ENCODE data around the gene CAND1.

Gene CAND1

DNA sequence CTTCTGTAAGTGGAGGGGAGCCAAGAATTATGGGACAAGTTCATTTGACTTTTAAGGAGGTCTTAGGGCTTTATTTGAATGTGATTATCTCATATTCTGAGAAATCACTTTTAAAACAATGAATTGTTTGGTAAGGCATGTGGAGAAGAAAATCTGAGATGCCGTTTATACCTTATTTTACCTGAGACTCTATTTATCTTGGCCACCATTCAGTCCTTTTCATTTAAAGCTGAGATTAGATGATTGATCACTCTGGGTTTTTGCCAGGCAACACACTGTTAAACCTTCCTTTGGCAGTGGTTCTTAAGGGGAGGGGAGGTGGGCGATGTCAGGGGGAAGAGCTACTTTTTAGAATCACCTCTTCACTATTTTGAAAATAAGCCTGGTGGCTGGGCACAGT, 11.4 kb downstream of the CAND1 start:
- no peak for DNase-seq (ENCODE audit: low read depth, low spot score)

DNA sequence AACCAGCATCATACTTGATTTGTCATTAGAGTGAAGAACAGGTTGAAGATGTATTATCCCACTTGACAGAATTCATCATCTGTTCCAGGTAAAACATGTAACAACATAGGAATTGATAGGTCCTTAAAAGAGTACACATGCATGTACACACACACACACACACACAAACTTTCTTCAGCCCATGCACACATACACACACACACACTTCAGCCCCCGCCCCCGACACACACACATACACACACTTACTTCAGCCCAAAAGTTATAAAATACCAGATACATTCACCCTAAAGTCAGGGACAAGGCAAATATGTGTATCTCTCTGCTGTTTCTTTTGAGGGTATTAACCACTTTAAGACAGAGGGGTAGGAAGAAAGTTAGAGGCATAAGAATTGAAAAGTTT, 15.4 kb downstream of the CAND1 start:
- no peak for DNase-seq (ENCODE audit: low read depth, low spot score)

DNA sequence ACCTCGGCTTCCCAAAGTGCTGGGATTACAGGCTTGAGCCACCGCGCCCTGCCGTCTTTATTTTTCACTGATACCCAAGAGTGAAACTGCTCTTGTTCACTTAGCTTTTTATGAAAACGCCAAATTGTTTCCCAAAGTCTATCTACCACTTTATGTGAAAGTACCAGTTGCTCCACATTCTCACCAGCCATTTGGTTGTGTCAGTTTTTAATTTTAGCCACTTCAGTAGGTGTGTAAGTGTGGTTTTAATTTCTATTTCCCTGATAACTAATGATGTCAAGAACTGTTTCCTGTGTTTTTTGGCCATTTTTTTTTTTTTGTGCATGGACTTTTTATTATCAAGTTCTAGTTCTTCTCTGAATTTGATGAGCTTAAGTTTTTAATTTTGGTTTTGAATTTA, 17.1 kb downstream of the CAND1 start:
- no peak for DNase-seq (ENCODE audit: low read depth, low spot score)

DNA sequence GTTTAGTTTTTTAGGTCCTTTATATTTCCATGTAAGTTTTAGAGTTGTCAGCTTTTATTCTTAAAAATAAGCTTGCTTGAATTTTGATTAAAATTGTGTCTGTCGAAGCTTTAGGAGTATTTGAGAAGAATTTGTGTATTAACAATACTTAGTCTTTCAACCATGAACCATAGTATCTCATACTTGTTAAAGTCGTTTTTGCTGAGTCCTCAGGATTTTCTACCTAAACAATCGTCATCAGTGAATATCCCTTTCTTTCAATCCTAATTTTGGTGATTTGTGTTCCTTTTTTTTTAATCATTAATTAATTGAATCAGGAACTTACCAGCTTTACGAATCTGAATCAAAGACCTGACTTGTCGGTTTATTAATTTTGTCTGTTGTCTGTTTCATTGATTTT, 18.2 kb downstream of the CAND1 start:
- DNase-seq (ENCODE audit: low read depth, low spot score): no peak

- no peak for DNase-seq (ENCODE audit: low read depth, low spot score)
Measured at GRCh38 chr12:67288561-67288960, 19.4 kb downstream of the CAND1 start.

GRCh38 chr12:67290378-67290777, 21.2 kb downstream of the CAND1 start:
- DNase-seq (ENCODE audit: low read depth, low spot score): no peak

DNA sequence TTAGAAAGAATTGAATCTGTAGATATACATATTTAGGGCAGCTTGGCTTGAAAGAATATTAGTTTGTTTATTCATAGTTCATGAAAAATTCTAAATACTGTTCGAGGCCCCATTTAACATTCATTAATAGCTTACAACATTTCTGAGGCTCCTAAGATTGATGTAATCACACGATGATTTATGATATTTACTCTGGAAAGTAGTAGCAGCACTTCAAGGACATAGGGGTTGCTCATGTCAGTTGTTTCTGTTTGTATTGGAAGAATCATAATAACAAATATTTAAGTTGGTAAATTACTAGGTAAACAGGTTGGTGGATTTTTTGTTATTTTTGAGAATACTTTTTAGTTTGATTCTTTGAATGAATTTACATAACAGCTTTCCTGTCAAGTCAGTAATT, 30.4 kb downstream of the CAND1 start:
- DNase-seq (ENCODE audit: low read depth, low spot score): no peak

DNA sequence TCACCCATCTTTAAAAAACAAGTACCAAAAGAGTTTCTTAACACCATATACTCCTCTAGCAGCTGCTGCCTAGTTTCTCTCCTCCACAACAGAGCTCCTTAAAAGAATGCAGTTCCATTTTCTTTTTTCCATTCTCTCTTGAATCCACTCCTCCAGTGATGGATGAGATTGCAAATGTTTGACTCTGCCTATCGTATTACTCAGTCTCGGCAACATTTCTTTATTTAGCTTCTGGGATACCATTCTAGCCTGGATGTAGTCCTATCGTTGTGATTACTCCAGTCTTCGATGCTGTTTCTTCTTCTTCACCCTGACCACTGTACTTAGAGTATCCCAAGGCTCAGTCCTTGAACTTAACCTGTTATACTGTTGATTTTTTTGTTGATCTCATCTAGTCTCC, 30.8 kb downstream of the CAND1 start:
- DNase-seq (ENCODE audit: low read depth, low spot score): no peak

DNA sequence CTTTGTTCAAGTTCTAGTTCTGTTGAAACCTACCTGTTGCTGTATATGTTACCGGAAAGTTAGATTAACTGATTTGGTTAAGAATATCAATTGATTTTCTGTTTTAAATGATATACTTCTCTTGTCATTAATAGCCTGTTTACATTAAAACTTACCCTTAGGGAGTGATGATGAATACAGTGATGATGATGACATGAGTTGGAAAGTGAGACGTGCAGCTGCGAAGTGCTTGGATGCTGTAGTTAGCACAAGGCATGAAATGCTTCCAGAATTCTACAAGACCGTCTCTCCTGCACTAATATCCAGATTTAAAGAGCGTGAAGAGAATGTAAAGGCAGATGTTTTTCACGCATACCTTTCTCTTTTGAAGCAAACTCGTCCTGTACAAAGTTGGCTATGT, 33.0 kb downstream of the CAND1 start:
- no peak for DNase-seq (ENCODE audit: low read depth, low spot score)

GRCh38 chr12:67305544-67305943, 36.4 kb downstream of the CAND1 start:
- no peak for DNase-seq (ENCODE audit: low read depth, low spot score)

DNA sequence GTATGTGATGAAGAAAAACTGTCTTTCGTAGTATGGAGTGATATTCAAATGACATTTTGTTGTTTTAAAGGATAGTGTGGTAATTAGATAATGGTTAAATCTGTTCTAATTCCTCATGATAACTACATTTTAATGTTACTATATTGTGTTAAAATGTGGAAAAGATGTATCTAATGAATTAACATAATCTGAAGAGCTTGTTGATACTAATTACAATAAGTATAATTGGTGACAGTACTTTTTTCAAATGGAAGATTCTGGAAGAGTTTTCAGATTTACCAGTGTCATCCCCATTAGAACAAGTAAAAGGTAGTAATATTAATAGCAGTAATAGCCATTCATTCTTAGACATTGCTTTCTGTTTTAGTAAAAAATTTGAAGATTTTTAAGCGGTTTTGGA, 37.6 kb downstream of the CAND1 start:
- no peak for DNase-seq (ENCODE audit: low read depth, low spot score)

DNA sequence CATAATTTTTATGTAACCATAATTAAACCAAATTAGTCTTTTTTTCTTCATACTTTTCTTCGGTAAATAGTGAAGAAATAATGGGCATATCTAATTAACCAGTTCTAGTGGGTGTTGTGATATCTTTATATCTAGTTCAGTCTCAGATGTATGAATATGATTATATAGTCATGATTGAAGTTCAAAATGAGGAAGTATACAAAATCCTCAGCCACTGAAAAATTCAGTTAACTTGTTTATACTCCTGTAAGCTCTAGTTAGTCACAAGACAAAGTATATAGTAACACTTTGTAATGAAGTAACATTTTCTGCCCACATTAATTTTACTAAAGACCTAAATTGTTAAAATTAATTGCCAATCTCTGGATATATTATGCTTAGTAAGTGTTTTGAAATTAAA, 46.5 kb downstream of the CAND1 start:
- DNase-seq (ENCODE audit: low read depth, low spot score): no peak

GRCh38 chr12:67318786-67319185, 49.6 kb downstream of the CAND1 start:
- no peak for DNase-seq (ENCODE audit: low read depth, low spot score)

- no peak for DNase-seq (ENCODE audit: low read depth, low spot score)
Measured at GRCh38 chr12:67319936-67320335, 50.8 kb downstream of the CAND1 start.

GRCh38 chr12:67320614-67321295, 51.6 kb downstream of the CAND1 start:
- no peak for DNase-seq (ENCODE audit: low read depth, low spot score)

- DNase-seq (ENCODE audit: low read depth, low spot score): no peak
Measured at GRCh38 chr12:67322580-67322979, 53.4 kb downstream of the CAND1 start.

DNA sequence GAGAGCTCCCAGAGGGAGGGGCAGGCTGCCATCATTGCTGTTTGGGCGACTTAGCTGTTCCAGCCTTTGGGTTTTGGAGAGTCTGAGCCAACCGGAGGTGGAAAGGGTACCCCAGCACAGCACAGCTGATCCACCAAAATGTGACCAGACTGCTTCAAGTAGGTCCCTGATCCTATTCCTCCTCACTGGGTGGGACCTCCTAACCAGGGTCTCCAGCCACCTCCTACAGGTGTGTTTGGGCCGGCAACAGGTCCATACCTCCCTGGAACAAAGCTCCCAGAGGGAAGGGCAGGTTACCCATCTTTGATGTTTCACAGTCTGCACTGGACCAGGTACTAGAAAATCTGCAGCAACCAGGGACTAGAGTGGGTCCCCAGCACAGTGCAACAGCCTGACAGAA, 53.8 kb downstream of the CAND1 start:
- no peak for DNase-seq (ENCODE audit: low read depth, low spot score)

- no peak for DNase-seq (ENCODE audit: low read depth, low spot score)
Measured at GRCh38 chr12:67326637-67327036, 57.5 kb downstream of the CAND1 start.

- DNase-seq (ENCODE audit: low read depth, low spot score): no peak
Measured at GRCh38 chr12:67327466-67327865, 58.3 kb downstream of the CAND1 start.

GRCh38 chr12:67331123-67331522, 62.0 kb downstream of the CAND1 start:
- DNase-seq (ENCODE audit: low read depth, low spot score): no peak

DNA sequence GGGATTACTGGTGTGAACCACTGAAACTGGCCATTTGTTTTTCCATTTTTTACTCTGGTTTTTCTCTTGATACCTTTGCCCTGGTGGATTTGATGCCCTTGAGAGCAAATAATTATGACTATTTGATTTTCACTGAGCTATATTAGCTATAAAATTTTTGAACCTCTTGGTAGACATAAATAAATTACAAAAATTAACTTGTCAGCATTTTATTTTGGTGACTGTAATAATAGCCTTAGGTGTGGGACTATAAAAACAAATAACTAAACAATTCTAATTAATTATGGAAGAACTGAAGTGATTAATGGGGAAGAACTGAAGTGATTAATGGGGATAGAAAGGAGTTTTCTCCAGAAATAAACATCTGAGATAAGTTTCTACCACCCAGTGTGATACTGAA, 62.7 kb downstream of the CAND1 start:
- no peak for DNase-seq (ENCODE audit: low read depth, low spot score)

DNA sequence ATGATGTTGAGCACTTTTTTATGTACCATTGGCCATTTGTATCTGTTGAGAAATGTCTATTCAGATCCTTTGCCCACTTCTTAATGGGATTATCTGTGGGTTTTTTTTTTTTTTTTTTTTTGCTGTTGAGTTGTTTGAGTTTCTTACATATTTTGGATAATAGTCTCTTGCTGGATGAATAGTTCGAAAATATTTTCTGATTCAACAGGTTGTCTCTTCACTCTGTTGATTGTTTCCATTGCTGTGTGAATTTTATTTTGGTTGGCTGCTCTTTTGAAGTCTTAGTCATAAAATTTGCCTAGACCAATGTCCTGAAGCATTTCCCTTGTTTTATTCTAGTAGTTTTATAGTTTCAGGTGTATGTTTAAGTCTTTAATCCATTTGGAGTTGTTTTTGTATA, 64.5 kb downstream of the CAND1 start:
- DNase-seq (ENCODE audit: low read depth, low spot score): no peak

GRCh38 chr12:67338426-67338825, 69.3 kb downstream of the CAND1 start:
- DNase-seq (ENCODE audit: low read depth, low spot score): no peak

DNA sequence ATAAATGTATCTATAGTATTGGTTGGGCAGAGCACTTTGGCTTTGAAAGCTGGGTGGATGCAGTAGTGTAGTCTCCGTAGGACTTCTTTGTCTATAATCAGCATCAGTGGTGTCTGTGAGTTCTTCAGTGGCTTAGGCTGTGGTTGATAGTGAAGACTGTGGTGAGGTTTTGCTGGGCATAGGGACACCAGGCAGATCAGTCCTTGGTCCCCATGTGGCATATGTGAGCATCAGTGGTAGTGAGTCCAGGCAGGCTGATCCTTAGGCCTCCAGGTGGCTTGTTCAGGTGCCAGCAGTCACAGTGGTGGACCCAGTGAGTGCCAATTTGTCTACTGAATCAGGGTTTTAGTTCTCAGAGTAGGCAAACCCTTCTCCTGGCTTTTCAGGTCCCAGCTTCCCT, 70.4 kb downstream of the CAND1 start:
- DNase-seq (ENCODE audit: low read depth, low spot score): no peak
